Midbrain (tissue), 1 donor: Measurements from ENCODE around the gene GRID2IP.

ENCODE experiments used
- DNase-seq: peaks from one replicate; lab custom pipeline; 2025; lab: John Stamatoyannopoulos, UW

The GRID2IP gene

DNA sequence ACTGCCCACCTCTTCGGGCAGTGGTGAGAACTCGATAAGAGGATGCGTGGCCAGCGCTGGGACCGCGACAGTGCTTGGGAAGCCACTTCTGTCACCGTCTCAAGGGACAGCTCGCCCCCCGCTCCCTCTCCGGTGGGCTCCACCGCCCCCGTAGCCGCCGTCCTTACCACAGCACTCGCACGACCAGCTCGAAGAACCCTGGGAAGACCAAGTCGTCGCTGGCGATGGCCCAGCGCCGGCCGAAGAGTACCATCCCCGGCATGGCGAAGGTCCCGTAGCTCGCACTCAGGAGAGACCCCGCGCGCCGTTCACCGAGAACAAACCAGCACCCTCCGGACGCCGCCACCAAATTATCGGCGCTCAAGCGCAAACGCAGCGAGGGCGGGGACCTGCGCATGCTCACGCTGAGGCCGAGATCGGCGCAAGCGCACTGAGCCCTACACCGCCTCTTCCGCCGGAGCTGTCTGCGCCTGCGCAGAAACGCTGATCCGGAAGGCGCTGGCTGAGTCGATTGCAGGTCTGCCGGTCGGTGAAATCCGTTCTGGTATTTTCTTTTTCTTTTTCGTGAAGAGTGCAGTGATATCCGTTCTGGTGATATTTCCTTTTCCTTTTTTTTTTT, 103.6 kb downstream of the GRID2IP start, which contains the start of gene DAGLB:
TSS of gene DAGLB (minus strand) at position 374 of the 619 bp plus-strand sequence. CDS start at position 262, 112 bp downstream.
- DNase-seq, result peak; percentile 91
